HG03095 (cell line): Measurements from ENCODE around the gene DNAJC5G.

Source experiments
- ATAC-seq: cut with Tn5 transposase; IDR thresholded peaks from one replicate; pipeline ENCODE4 v1.9.1; 2021; ENCODE audit warnings: moderate library complexity; ENCODE audit not compliant: unreplicated experiment

Gene DNAJC5G

DNA sequence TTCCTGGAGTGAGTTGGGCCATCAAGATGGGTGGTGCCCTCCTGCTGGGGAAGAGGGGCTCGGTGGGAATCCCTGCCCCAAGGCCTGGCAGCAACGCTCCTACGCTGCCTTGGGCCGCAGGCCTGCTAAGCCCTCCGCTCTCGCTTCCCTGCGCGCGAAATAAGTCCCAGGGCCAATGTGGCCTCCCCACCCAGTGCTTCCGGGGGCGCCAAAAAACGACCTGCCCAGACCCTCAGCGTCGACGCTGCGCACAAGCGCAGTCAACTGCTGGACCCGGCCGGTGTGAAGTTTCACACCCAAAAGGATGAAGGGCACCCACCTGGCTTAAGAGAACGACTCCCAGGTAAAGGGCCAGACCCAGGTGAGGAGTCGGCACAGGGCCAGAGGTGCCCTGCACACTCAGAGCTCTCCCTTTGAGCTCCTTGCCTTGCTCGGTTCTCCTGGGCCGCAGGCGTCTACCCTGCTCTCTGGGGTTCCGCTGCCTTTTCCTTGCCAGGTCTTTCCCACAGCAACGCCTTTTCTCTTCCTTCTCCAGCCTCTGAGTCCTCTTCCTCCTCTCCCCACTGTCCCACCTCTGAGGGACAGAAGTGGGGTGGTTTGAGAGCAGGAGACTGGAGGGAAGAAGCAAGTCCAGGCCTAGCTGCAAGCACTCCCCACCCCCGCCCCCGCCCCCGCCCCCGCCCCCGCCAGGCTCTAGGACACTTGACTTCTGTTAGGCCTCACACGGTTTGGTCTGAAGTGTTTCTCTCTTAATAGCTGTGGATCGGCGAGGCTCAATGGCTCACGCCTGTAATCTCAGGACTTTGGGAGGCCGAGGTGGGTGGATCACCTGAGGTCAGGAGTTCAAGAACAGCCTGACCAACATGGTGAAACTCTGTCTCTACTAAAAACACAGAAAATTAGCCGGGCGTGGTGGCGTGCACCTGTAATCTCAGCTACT is at the start of gene DNAJC5G:
TSS of gene DNAJC5G (plus strand) at position 223 of the 940 bp plus-strand sequence. CDS start 1,296 bp downstream, outside the sequence.
- ATAC-seq = no peak

- ATAC-seq = no peak
Measured at GRCh38 chr2:27225526-27225925, 49.7 kb upstream of the DNAJC5G start.

DNA sequence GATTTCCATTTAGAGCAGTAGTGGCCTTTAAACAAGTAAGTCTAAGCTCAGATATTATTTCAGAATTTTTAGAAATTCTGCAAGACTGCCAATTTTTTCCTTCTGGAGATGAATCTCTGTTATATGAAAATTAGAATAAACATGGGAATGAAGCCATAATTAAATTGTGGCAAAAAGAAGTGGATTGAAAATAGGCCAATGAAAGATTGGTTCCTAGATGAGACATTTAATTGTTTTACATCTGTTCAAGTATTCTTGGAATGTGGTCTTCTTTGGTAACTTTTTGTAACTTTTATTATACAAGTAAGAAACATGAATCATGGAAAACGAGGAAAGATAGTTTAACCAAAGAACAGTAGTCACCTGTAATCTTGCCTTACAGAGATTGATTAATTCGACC is 47.7 kb upstream of the DNAJC5G start:
- ATAC-seq = no peak

- ATAC-seq = no peak
Measured at GRCh38 chr2:27231921-27232320, 43.3 kb upstream of the DNAJC5G start.

DNA sequence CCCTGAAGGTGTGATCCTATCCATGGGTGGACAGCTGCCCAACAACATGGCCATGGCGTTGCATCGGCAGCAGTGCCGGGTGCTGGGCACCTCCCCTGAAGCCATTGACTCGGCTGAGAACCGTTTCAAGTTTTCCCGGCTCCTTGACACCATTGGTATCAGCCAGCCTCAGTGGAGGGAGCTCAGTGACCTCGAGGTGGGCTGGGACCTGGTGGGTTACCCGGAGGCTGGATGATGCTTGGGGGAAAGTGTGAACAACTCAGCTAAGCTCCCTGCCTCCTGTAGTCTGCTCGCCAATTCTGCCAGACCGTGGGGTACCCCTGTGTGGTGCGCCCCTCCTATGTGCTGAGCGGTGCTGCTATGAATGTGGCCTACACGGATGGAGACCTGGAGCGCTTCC is 41.9 kb upstream of the DNAJC5G start:
- no peak for ATAC-seq

GRCh38 chr2:27236136-27236535 is 39.1 kb upstream of the DNAJC5G start:
- ATAC-seq = no peak

DNA sequence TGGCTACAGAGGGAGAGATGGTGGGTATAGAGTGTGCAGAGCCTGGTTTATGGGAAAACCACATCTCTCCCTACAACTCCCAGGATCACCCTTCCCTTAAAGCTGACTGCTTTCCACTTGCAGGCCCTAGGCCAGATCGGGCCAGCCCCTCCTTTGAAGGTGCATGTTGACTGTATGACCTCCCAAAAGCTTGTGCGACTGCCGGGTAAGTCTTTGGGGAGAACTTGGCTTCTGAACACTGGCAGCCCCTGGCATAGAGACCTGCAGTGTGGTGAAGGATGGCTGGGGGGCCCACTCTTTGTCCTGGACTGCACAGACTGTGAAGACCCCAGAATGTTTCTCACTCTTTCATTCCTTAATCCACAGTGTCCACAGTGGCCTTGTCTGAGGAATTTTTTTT is 38.6 kb upstream of the DNAJC5G start:
- ATAC-seq = no peak

GRCh38 chr2:27237341-27237945 is 37.8 kb upstream of the DNAJC5G start:
- ATAC-seq = no peak

GRCh38 chr2:27238976-27239375 is 36.3 kb upstream of the DNAJC5G start:
- ATAC-seq = no peak

DNA sequence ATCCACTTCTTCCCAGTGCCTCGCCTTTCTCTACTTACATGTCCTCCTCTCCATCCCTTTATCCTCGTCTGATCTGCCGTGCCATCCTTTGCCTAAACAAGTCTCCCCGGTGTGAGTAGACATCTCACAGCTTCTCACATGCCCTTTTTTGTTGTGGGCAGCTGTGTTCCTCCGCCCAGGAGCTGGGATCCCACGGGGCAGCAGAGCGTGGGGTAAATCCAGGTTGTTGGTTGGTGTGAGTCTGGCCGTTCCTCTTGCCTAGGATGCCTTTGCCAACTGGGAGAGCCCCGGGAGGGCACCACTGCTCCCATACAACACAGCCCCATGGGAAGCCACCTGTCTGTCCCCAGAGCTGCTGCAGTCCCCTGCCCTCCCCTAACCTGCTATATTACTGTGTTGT is 34.8 kb upstream of the DNAJC5G start:
- no peak for ATAC-seq

DNA sequence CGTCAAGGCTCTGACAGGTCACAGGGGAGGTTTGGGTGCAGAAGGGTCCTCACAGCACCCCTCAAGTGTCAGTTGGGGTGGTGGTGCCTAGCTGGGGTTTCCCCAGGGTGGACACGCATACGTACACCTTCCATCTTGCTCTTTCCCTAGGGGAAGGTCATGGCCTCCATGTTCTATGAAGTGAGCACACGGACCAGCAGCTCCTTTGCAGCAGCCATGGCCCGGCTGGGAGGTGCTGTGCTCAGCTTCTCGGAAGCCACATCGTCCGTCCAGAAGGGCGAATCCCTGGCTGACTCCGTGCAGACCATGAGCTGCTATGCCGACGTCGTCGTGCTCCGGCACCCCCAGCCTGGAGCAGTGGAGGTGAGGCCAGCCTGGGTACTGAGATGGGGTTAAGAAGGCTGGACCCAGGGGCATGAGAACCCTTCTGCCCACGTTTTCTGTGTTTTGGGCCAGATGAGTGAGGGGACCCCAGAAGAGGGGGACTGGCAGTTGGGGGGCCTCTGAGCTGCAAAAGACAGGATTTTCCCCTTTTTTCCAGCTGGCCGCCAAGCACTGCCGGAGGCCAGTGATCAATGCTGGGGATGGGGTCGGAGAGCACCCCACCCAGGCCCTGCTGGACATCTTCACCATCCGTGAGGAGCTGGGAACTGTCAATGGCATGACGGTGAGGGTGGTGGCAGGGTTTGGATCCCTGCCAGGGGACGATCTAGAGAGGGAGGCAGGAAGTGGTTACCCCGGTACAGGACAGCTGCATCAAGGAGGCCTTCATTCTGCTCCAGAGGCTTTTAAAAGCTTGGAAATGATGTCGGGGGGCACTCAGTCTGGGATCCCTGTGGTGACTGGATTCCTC is 33.2 kb upstream of the DNAJC5G start:
- ATAC-seq = no peak

- no peak for ATAC-seq
Measured at GRCh38 chr2:27242614-27242951, 32.6 kb upstream of the DNAJC5G start.

DNA sequence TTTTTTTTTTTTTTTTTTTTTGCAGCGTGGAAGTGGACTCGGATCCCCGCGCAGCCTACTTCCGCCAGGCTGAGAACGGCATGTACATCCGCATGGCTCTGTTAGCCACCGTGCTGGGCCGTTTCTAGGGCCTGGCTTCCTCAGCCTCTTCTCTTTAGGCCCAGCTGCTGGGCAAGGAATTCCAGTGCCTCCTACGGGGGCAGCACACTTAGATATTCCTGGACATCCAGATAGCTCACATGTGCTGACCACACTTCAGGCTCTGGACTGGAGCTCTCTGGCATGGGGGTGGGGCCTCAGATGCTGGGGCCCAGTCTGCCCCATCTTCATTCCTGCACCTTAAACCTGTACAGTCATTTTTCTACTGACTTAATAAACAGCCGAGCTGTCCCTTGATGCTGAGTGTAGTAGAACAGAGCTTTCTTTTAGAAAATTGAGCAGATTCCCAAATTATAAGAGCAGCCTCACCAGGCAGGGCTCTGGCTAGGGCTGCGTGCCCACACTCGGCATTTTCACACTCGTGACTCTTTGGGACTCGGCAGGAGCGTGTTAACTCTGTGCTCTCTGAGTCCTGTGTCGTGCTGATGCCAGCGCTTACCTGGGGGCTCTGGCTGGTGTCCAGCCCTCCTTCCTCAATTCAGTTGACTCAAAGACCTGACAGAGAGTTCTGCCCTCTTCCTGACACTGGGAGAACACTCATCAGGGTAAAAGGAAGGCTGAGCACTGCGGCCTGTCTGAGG is 31.7 kb upstream of the DNAJC5G start:
- ATAC-seq = no peak

GRCh38 chr2:27245116-27245515 is 30.1 kb upstream of the DNAJC5G start:
- ATAC-seq = no peak

DNA sequence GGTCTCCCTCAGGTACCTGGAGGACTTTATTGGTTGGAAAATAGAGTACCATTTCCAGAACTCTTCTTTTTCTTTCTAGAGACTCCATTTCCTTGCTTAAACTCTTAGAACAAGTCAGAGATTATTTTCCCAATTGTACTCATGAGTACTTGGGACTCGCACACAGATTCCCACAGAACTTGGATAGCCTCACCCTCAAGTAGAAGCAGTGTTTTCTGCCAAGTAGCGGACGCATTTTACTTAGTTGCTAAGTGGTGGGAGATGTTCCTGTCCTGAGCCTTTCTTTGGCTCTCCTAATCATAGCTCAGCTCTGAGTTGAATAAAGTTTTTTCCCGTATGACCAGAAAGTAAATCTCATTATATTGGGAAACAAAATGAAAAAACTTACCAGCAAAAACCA is 29.6 kb upstream of the DNAJC5G start:
- ATAC-seq = no peak

- no peak for ATAC-seq
Measured at GRCh38 chr2:27247893-27248292, 27.3 kb upstream of the DNAJC5G start.

DNA sequence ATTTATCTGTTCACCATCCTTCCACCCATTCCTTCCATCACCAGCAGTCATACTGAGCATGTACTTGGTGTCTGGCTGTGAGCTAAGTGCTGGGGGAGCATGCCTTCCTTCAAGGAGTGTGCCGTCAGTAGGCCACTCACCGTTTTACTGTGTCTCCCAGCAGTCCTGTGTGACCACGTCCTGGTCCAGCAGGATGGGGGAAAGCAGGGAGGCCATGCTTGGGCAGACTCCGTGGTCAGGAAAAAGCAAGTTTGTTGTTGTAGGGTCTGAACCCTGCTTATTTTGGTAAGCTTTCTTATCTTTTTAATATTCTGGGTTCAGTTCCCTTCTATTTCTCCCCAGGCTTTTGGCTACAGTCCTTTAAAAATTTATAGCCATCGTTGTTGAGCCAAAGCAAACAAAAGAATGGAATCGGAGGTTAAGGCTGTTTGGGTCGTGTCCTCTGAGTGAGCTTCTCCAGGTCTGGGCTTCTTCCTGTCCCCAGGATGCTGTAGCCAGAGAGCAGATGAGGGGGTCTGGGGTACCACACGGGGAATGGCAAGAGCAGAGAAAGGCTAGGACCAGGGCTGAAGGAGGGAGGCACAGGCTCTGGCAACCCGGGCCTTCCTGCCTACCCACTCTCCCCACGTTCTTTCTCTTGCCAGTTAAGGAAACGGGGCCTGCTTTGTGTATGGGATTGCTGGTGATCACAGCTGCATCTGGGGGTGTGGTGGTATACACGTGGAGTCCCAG is 25.9 kb upstream of the DNAJC5G start:
- no peak for ATAC-seq

GRCh38 chr2:27249891-27250651 is 25.2 kb upstream of the DNAJC5G start:
- no peak for ATAC-seq

DNA sequence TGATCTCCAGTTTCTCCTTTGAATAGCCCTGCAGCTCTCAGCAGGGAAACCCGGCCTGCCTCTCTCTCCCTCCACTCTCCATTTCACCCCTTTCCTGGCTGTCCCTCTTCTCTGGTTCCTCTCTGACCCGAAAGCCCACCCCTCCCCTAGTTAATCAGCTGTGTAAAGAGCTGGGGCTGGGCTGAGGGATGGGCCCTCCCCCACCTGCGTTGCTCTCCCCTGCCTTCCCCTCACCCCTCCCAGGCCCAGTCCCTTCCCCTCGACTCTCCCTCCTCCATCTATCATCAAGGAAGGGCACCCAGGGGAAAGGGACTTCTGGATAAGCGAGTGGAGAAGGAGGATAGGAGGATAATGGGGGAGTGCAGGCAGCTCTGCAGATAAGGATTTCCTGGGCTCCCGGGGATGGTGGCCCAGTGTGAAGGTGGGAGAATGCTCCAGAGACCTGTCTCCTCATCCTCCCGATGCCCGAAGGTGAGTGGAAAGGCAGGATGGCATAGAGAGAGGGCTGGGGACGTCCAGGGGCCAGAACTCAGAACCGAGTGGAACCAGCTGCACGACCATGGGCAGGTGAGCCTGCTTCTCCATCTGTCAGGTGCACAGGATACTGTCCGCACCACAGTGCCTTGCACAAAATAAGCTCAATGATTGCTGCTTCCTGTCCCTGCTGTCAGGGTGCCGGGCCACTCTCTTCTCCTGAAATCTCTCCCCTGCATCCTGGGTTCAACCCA is 24.4 kb upstream of the DNAJC5G start:
- no peak for ATAC-seq
